Mucosa of descending colon (tissue), 3 donors: ENCODE data around the gene NCOA7. TPM values are rescaled to one million over a fixed set of nuclear protein-coding genes. Genes with fewer than 3 reads are reported as not detected.

ENCODE experiments used
- ATAC-seq: fragments of 200-7000 bp; cut with Tn5 transposase; one replicate; pipeline ENCODE4 v1.9.1; 2020; ENCODE audit warnings: mild to moderate bottlenecking, moderate library complexity
- DNase-seq, 3 donors: peaks; one replicate each; pipeline ENCODE4 v3.0.0-alpha.2; 2020
- H3K36me3 ChIP-seq: fragments of 200-600 bp; one replicate; pipeline ENCODE4 v1.8.0; 2021; ENCODE audit warnings: low read depth, mild to moderate bottlenecking
- H3K4me1 ChIP-seq: fragments of 200-600 bp; one replicate; pipeline ENCODE4 v1.8.0; 2021; ENCODE audit warnings: low read depth, mild to moderate bottlenecking
- H3K4me3 ChIP-seq: fragments of 200-600 bp; one replicate; pipeline ENCODE4 v1.8.0; 2021; ENCODE audit warnings: mild to moderate bottlenecking
- H3K9me3 ChIP-seq: fragments of 200-600 bp; one replicate; pipeline ENCODE4 v1.8.0; 2021; ENCODE audit warnings: mild to moderate bottlenecking
- CTCF ChIP-seq: fragments of 200-600 bp; IDR thresholded peaks from one replicate; pipeline ENCODE4 v1.8.0; 2022; ENCODE audit warnings: antibody characterized with exemption, mild to moderate bottlenecking
- intact Hi-C, 2 donors: fragments of 100-400 bp; cut with DNase I in 1 of 2; cut with micrococcal nuclease in 1 of 2; formaldehyde crosslinking; loops; one replicate each; pipeline versions ENCODE4 v1.11.0 to v1.11.1; 2022; cut with DNase I, micrococcal nuclease
- total RNA-seq, 3 donors: library from RNA; stranded (reverse); fragmentation: NEBNext Ultra II Directional in 2 of 3; extraction: Animal tissue kit (Norgen Biotek cat#: 25700) in 2 of 3; gene quantifications; one replicate each; pipeline versions ENCODE4 v1.2.1 to v1.2.4, GENCODE V29; 2021 to 2023
- donor health status: DM: no; HTN: no; CAD: no; lungs with moderate emphysema.
- donor health status: DM: no; HTN: no; CAD: no.
- donor health status: DM: no; HTN: yes; CAD: no.

NCOA7 gene
- total RNA-seq, 3 donors from 2014 or later, result 28.9 to 54.0 (median 49.6) TPM

GRCh38 chr6:125854355-125854754, 63.6 kb downstream of the NCOA7 start:
- H3K9me3 ChIP-seq, result no peaks in the 10 kb centered on the region
- TF ChIP-seq CTCF, result no peak
- no peaks in the 10 kb centered on the region for H3K36me3 ChIP-seq
- ATAC-seq, result no peak
- DNase-seq, result no peak
- H3K4me1 ChIP-seq, result no peaks in the 10 kb centered on the region
- intact Hi-C loops, result no loop called here
- H3K4me3 ChIP-seq, result no peak overlapping the region

- intact Hi-C loops, result loop anchor here in 1 of 2 donors (5.0 kb wide), 1 partner anchor 117 kb away; no protein-coding TSS in a partner anchor
- Histone ChIP-seq H3K4me1 (no peaks in the 10 kb centered on the region), H3K4me3 (no peak overlapping the region), H3K36me3 (no peaks in the 10 kb centered on the region), H3K9me3 (no peaks in the 10 kb centered on the region)
- TF ChIP-seq CTCF, result no peak
- ATAC-seq, result no peak
- DNase-seq, result no peak
Measured at GRCh38 chr6:125855783-125856182, 65.0 kb downstream of the NCOA7 start.

- DNase-seq (no peak), ATAC-seq (no peak)
- no peak for TF ChIP-seq CTCF
- no peaks in the 10 kb centered on the region for H3K4me1 ChIP-seq
- no peaks in the 10 kb centered on the region for H3K9me3 ChIP-seq
- no peak overlapping the region for H3K4me3 ChIP-seq
- intact Hi-C loops, result loop anchor here in 1 of 2 donors (5.0 kb wide), 1 partner anchor 114 kb away; no protein-coding TSS in a partner anchor
- no peaks in the 10 kb centered on the region for H3K36me3 ChIP-seq
Measured at GRCh38 chr6:125857846-125858245, 67.1 kb downstream of the NCOA7 start.

GRCh38 chr6:125858427-125859320, 67.9 kb downstream of the NCOA7 start:
- DNase-seq, result peak in 2 of 3 donors; percentile 45 to 81
- Histone ChIP-seq H3K9me3 (no peaks in the 10 kb centered on the region), H3K4me1 (no peaks in the 10 kb centered on the region), H3K4me3 (no peak overlapping the region), H3K36me3 (no peaks in the 10 kb centered on the region)
- peak; percentile 92 for ATAC-seq
- TF ChIP-seq CTCF, result peak; percentile 53
- intact Hi-C loops, result loop anchor here in 1 of 2 donors (5.0 kb wide), 1 partner anchor 114 kb away; no protein-coding TSS in a partner anchor

GRCh38 chr6:125859727-125860126, 69.0 kb downstream of the NCOA7 start:
- H3K4me1 ChIP-seq, result no peaks in the 10 kb centered on the region
- no peaks in the 10 kb centered on the region for H3K9me3 ChIP-seq
- TF ChIP-seq CTCF, result no peak
- ATAC-seq, result no peak
- no peak for DNase-seq
- intact Hi-C loops, result loop anchor here in 1 of 2 donors (5.0 kb wide), 1 partner anchor 113 kb away; no protein-coding TSS in a partner anchor
- no peaks in the 10 kb centered on the region for H3K36me3 ChIP-seq
- H3K4me3 ChIP-seq, result no peak overlapping the region
